HG03097 (cell line): ENCODE measurements around the gene SPOCK1.

Experiments used
- ATAC-seq: cut with Tn5 transposase; IDR thresholded peaks from one replicate; pipeline ENCODE4 v1.9.1; 2021; ENCODE audit not compliant: unreplicated experiment, low FRiP score

The SPOCK1 gene

DNA sequence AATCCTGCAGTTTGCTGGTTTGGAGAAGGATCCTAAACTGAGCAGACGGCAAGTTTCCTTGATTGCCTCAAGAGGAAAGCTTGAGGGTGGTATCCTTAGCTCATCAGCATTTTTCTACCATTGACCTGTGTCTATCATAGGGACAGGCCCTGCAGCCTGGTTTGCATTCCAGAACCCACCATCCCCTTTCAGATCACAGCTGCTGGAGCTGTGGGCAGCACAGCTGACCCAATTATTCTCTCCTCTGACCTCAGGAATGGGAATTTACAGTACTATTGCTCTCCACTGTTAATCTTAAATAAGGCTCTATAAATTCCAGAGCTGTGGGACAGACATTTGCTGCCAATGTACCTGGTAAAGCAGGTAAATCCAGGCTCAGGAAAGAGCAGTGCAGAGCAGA is 163.0 kb downstream of the SPOCK1 start:
- ATAC-seq, result no peak

DNA sequence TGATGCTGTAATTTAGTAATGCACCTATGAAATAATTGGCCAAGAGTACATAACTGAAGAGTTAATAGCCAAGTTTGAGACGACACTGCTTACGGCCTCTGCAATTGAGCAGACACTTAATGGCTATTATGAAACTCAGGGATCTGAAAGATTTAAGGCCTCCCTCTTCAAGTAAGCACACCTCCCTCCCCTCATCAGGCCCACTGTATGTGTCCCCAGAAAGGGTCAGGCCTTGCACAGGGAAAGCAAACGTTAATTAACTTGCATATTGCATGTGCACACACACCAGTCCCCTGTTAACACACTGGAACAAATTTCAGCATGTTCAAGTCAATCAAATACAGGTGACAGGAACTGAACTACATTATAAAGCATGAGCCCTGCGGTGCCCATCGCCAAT is 163.6 kb downstream of the SPOCK1 start:
- no peak for ATAC-seq

DNA sequence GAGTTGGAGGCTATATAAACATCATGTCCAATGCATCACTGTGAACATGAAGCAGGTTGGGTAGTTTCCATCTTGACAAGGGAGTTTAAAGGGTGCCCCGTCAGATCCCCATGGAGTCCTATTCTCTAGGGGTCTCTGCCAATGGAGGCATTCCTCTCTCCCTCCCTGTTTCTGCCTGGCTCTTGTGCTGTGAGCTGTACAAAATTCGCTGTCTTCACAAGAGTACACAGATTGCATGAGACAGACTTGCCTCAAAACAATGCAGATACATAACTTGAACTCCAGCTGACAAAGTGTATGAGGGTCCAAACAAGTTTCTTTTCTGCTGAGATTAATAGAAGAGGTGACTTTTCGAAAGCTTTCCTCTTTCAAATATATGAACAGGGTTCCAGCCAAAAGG is 165.2 kb downstream of the SPOCK1 start:
- no peak for ATAC-seq

DNA sequence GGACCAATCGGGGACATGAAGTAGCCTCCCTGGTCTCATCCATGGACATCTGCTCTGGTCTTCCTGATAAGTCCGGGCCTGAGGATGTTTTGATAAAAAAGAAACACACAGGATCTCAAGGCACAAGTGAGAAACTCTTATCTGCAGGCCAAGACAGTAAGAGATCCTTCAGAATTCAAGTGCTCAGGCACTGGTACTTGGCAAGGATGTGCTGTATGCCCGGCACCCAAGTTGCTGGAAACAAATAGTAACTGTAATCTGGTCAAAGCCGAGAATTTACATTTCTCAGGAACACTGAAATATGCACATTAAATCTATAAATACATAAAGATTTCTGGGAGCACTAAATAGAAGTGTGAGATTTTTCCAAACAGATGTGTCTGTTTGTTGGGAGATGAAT is 165.7 kb downstream of the SPOCK1 start:
- ATAC-seq, result no peak

DNA sequence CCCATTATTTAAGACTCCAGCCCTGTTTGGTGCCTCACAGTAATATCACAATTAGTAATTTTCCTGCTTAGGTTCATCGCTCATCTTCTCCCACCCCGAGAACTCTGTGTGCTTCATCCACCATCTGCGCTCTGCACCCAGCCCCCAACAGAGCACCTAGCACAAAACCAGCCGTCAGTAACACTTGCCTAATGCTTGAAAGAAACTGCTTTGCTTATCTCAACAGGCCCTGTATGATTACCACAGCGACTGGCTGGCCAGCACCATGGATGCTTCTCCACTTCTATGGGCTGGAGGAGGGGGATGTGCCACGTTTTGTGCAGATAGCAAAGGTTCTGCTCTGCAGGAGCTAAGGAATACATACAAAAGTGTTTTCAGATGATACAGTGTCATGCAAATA is 166.8 kb downstream of the SPOCK1 start:
- no peak for ATAC-seq

DNA sequence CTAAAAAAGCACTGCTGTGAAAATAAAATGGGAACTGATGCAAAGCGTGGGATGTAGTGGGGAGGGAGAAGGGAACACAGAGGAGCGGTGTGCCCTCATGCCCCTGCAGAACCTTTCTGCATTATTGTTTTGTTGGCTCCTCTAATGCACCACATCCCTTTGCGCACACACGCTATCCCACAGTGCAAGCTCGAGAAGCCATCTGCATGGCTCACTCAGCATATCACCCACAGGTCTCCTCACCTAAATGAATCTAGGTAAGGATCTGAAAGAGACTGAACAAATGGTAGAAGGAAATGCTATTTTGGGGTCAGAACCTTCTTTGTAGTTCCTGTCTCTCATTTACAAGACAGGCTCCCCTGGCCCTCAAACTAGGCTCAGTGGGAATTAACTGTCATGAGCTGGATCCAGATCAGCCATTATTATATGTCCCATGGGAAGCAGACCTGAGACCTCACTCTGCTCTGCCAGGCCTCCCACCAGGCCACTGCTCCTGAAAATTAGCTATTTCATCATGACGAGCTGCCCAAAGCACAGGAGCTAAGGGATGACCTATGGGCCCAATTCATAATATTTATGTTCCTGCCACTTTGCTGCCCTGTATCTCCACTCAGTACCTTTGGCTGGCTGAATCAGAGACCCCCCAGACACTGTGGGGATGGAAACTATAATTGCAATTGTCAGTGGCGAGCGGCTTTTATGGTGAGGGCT is 169.4 kb downstream of the SPOCK1 start:
- no peak for ATAC-seq

DNA sequence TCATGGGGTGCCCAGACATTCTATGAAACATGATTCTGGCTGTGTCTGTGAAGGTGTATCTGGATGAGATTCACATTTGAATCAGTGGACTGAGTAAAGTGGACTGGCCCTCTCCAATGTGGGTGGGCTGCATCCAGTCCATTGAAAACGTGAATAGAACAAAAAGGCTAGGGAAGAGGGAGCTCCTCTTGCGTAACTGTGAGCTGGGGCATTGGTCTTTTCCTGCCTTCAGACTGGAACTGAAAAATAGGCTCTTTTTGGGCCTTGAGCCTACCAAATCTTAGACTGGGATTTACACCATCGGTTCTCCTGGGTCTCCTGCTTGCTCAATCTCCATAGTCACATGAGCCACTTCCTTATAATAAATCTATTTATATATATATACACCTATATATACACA is 170.1 kb downstream of the SPOCK1 start:
- ATAC-seq, result no peak

DNA sequence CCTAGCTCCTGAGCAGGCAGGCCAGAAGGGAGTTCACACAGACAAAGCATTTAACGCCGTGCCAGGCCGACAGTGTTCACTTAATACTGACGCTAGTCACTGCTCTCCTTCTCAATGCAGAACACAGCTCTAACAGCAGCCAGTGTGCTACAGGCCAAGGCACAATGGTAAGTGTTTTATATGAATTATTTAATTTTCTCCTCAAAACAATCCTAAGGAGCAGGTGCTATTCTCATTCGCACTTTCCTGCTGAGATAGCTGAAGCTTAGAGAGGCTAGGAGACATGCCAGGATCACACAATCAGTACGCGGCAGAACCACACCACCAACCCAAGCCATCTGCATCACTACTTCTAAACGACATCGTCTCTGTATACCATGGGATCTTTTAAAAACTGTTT is 170.7 kb downstream of the SPOCK1 start:
- ATAC-seq, result no peak

DNA sequence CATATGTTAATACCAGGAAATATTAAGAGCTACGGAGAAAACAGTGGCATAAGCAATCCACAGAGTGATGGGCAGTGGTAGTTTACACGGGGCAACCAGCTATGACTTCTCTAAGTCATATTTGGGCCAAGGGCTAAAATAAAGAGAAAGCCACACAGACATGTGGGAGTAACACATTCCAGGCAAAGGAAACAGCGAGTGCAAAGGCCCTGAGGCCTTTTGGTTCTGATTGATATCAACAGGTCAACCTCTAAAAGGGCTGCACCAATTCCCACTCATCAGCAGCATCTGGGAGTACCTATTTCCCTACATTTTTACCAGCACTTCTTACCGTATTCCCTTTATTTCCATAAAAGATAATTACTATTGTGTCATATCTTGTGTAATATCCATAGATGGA is 173.4 kb downstream of the SPOCK1 start:
- ATAC-seq, result no peak

DNA sequence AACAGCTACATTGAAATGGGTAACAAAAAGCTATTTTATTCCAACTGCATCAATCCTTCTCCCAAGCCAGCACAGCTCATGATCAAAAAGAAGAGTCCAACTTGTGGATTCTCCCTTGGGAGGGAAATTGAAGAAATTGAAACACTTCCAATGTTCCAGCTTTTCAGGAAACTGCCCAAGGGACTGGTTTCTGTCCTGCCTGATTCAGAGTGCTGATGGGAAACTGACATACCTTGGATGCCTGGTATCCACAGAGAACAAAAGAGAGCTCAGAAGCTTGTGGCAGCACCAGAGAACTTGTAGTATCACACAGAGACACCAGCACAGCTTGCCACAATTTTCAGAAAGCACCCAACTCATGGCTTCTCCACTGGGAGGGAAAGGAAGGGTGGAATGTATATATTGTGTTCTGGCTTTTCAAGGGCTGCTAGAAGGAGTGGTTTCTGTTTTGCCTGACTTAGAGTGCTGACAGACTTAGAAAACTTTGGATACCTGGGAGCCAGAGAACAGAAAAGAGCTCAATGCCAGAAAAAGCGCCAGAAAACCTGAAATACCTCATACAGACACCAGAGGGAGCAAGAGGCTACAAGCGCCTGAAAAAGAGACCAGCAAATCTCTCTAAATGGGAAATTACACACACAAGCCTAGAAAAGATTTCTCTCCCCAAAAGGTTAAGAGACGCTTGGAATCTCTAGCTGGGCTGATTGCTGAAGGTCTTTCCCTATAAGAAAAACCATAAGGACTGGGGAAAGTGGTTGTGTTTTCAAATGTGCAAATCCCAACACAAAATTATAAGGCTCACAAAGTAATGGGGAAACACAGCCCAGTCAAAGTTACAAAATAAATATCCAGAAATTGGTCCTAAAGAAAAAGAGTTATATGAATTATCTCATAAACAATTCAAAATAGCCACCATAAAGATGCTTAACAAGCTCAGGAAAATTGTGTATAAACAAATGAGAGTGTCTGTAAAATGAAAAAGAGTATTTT is 178.8 kb downstream of the SPOCK1 start:
- no peak for ATAC-seq

DNA sequence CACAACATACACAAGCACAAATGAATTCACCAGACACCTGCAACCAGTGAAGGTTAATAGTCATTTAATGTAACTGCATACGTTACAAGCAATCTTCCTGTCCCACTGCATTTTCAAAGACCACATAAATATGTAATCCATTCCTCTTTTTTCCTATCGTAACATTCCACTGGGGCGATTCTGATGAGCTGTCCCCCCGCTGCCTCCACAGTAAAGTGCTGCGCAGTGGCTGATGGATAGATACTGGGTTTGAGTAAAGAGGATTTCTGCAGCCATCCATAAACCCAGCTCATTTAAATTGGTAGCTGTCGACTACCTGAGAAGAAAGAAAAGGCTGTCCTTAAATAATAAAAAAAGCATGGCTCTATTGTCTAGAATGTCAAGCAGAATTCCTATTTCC is 181.1 kb downstream of the SPOCK1 start:
- no peak for ATAC-seq

DNA sequence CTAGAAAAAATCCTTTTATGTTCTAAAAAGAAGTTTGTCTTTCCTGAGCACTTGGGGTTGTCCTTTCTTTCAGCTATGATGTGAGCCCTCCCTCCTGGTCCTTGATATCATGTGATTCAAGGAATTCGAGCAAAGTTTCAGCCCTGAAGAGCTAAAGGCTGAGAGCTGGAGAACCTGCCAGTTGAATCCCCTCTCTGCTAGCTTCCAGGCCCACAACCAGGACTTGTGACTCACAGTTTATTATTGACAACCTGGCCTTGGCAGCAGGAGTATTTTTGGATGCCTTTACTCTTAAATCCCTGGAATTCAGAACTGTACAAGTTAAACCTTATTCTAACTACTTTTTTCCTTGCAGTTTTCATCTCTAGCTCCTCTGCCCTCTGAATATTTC is 182.8 kb downstream of the SPOCK1 start:
- no peak for ATAC-seq

DNA sequence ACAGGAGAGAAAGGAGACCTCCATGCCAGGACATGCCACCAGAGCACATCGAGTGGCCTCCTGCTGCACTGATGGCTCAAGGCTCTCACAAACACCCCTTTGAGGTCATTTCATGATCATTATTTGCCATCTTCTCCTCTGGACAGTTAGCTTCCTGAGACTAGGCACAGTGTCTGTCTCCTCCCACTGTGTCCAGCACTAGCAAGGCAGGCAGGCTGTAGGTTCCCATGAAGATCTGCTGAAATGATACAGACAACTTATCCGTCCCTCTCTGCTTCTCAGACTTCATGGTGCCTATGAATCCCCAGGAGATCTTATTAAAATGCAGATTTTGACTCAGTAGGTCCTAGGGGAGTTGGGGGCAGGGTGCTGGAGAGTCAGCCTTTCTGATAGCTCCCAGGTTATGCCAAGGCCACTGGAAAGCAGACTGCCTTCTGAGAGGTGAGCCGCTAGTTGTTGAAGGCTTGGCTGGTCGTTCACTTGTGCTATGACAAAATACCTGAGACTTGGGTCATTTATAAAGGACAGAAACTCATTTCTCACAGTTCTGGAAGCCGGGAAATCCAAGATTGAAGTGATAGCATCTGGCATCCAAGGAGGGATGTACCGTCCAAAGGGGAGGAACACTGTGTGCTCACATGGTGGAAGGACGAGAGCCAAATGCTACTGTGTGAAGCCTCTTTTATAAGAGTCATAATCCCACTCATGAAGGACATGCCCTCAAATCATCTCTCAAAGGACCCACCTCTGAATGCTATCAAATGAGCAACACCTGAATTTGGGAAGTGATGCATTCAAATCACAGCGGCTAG is 183.4 kb downstream of the SPOCK1 start:
- ATAC-seq, result no peak

DNA sequence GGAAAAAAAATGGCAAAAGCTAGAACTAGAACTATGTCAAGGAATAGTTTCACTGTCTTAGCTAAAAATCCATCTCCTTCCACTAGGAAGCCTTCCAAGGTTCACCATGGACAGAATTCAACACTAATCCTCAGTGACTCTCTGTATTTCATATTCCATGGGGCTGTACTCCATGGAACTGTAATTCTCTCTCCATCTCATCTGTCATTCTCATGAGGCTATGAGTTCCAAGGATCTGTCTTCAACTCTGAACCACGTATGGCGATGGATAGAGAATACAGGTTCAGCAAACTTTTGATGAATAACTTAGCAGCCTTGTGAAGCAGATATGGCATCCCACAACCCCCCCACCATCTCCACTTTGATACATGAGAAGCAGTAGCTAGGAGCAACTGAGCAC is 184.0 kb downstream of the SPOCK1 start:
- no peak for ATAC-seq

DNA sequence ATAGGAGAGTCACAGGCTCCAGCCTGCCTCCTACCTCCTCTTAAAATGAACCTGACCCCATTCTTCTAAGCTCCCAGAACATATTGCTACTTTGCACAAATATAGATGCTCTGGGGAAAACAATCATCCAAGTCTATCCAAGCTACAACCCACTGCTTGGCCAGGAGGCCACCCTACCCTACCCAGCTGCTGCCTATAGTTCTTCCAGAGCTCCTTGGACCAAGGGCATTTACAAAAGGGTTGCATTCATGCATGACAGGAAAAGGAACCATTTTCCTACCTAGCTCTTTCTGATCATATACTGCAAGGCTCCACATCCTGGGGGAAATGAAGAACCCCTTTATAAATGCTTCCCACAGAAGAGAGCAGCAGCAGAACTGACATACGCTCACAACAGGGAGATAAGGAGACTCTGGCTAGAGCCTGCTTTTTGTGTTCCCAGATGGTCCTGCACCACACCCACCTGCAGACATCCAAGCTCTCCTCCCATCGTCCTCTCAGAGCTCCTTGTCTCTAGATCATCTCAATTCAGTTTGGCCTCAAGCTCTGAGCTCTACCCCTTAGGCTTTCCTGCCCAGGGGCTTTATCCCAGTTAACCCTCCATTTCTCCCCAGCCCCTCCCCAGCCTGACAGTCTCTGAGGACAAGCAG is 185.5 kb downstream of the SPOCK1 start:
- ATAC-seq, result no peak

DNA sequence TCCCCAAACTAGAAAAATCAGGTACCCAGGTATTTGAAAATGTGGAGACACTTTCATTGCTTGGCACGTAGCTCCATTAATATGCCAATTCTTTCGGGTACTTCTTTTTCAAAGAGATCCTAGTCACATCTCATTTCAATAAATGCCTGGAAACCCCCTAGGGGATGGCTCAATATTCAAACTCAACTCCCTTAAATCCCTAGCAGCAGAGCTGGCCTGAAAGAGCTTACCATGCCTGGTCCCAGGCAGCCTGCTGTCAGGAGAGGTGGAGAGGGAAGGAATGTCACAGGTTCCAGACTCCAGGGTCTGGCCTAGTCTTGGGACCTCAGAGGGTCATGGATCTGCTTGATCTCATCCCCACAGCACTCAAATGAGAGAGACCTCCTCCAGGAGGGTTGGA is 187.1 kb downstream of the SPOCK1 start:
- ATAC-seq, result no peak

DNA sequence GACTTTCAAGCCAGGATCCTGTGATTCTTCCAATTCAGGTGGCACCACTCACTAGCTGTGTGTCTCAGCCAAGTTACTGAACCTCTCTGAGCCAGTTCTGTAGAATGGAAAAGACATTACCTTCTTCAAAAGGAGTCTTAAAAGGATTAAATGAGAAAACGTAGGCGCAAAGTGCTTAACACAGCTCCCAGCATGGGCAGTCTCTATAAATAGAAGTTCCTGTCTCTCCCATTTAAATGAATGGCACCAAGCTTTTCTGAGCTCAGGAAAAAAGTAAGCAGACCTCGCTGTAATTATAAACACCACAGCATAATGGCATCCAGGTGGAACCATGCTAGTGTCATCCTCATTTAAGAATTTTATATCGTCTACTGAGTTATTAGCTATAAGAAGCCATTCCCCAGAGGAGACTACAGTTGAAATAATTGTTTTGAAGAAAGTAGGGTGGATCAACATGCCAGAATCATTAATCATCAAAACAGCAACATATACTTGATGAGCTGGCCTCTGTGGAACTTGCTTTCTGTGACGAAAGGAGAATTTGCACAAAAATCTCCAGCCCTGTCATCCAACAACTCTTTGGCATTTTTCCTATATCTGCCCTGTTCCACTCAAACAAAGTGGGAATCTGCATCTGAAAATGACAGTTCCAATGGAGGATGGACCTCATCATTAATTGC is 188.9 kb downstream of the SPOCK1 start:
- no peak for ATAC-seq

DNA sequence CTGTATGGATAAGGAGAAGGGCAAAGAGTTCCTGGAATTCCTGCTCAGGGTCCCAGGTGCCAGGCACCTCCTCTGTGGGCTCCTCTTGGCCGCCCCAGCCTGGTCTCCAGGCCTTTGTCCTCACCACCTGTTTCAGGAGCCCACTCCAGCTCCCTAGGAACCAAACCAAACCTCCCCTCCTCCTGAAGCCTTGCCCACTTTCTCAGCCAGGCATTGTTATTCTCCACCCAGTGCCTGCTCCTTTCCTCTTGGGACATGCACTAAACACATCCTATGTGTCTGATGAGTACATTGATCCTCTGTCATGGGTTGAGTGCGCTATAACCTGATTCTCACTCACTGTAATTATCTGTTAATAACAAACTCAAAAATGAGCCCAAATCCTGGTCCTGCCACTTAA is 189.8 kb downstream of the SPOCK1 start:
- no peak for ATAC-seq

DNA sequence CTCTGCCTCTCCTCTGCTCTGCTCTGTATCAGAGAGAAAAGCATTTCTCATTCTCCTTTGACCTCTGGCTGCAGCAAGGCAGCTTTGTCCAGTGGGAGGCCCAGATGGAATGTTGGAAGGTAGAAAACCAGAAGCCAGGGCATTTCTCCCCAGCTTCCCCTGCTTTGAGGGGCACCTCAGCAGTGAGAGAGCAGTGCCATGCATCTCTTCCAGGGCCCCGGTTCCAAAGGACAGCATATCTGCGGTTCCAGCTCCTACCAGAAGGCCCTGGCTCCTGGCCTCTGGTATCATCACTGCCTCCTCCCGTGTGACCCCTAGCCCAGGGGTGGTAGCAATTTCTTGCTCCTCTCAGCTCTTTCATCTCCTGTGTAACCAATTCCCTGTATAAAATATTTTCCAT is 190.8 kb downstream of the SPOCK1 start:
- ATAC-seq, result no peak

DNA sequence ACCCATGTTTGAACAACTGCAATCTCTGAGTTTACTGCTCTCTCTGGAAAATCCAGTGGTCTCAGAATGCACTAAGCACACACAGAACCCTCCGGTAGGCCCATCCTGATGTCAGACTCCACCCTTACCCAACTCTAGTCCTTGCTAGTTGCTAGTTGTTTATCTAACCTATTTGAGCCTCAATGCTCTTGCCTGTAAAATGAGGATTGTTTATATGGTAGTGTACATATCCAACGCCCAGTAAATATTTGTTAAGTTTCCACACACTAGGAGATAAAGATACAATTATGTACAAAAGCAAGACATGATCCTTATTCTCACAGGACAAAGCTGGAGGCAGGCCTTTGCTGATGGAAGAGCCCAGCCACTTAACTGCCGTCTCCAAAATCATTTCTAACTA is 192.2 kb downstream of the SPOCK1 start:
- no peak for ATAC-seq
